Adrenal gland (tissue), 12 donors: ENCODE results near the gene CADM4. TPM values are rescaled to one million over a fixed set of nuclear protein-coding genes. Genes with fewer than 3 reads are reported as not detected.

Source experiments
- DNase-seq, 7 donors: peaks; one replicate each; pipeline ENCODE4 v3.0.0-alpha.2; 2019 to 2020
- H3K27ac ChIP-seq, 5 donors: fragments of 200-600 bp; sonication (generic) in 4 of 5; 1 replicate in 3 of 5; 2 replicates in 2 of 5; pipeline versions ENCODE4 v1.5.1 to v1.8.0; 2016 to 2020; ENCODE audit warnings: mild to moderate bottlenecking in 1 of 5
- H3K27me3 ChIP-seq: fragments of 200-600 bp; 2 replicates; pipeline ENCODE4 v1.8.0; 2021
- H3K36me3 ChIP-seq, 2 donors: fragments of 200-600 bp; replicated peaks in 1 of 2; 1 replicate in 1 of 2; 2 replicates in 1 of 2; pipeline versions ENCODE4 v1.5.1 to v1.8.0; 2018 to 2022
- H3K4me1 ChIP-seq, 2 donors: fragments of 200-600 bp; replicated peaks in 1 of 2; 1 replicate in 1 of 2; 2 replicates in 1 of 2; pipeline versions ENCODE4 v1.5.1 to v1.8.0; 2018 to 2021
- H3K4me3 ChIP-seq, 4 donors: fragments of 200-600 bp; sonication (generic) in 3 of 4; one replicate each; pipeline ENCODE4 v1.5.1; 2016 to 2018
- H3K9me3 ChIP-seq, 3 donors: fragments of 200-600 bp; sonication (generic) in 1 of 3; replicated peaks in 1 of 3; 1 replicate in 2 of 3; 2 replicates in 1 of 3; pipeline versions ENCODE4 v1.5.1 to v1.8.0; 2016 to 2021
- CTCF ChIP-seq, 6 experiments: fragments of 450-650 bp in 4 of 6; fragments of 200-600 bp in 2 of 6; sonication (generic) in 1 of 6; IDR thresholded peaks; 1 replicate in 5 of 6; 2 replicates in 1 of 6; pipeline versions ENCODE4 v1.5.1 to v1.8.0; 2016 to 2021; ENCODE audit warnings: antibody characterized with exemption in 6 of 6, mild to moderate bottlenecking in 2 of 6, moderate library complexity in 1 of 6
- POLR2A ChIP-seq, 2 donors: fragments of 450-650 bp; IDR thresholded peaks; one replicate each; pipeline ENCODE4 v1.6.1; 2017; ENCODE audit warnings: antibody characterized with exemption in 2 of 2, mild to moderate bottlenecking in 2 of 2, moderate library complexity in 1 of 2
- WGBS, 4 donors: extraction: QIAGEN DNeasy Blood & Tissue Kit in 2 of 4; methylation state at CpG; one replicate each; pipeline versions ENCODE4 v1.1.5 to v1.1.7; 2013 to 2017; 5-methylcytosine and 5-hydroxymethylcytosine counted together
- intact Hi-C, 2 donors: fragments of 100-400 bp; cut with DNase I; formaldehyde crosslinking; loops; one replicate each; pipeline versions ENCODE4 v1.14.1 to v1.15.0; 2022 to 2023
- polyA plus RNA-seq, 3 donors: library from polyadenylated mRNA; stranded (reverse); fragments of 200-250 nt in 2 of 3; fragments of 350-450 nt in 1 of 3; fragmentation: Illumina TruSeq in 1 of 3; extraction: RNeasy Lipid Tissue Mini Kit (QIAGEN cat#74804) in 1 of 3; gene quantifications; one replicate each; pipeline ENCODE4 v1.2.3, GENCODE V29; 2013 to 2014
- total RNA-seq, 9 donors: library from RNA; depleted of rRNA in 4 of 9; stranded (reverse); fragments of >200 nt in 4 of 9; fragments of 120-200 nt in 1 of 9; fragmentation: NEBNext Ultra II Directional in 1 of 9; extraction: Animal tissue kit (Norgen Biotek cat#: 25700) in 1 of 9; gene quantifications; one replicate each; pipeline versions ENCODE4 v1.1.0 to v1.2.4, GENCODE V29; 2013 to 2023
- donor health status: healthy with polysubstance abuse.
- donor health status: Bipolar disorder and iron deficiency.
- donor health status: DM: yes; HTN: yes; CAD: no.
- donor health status: DM: no; HTN: no; CAD: no.
- donor health status: DM: no; HTN: no; CAD: no.
- donor health status: DM: yes; HTN: yes; CAD: no.

CADM4 gene
- total and polyA plus RNA-seq, 12 donors: 16.6 to 92.7 (median 40.0) TPM

DNA sequence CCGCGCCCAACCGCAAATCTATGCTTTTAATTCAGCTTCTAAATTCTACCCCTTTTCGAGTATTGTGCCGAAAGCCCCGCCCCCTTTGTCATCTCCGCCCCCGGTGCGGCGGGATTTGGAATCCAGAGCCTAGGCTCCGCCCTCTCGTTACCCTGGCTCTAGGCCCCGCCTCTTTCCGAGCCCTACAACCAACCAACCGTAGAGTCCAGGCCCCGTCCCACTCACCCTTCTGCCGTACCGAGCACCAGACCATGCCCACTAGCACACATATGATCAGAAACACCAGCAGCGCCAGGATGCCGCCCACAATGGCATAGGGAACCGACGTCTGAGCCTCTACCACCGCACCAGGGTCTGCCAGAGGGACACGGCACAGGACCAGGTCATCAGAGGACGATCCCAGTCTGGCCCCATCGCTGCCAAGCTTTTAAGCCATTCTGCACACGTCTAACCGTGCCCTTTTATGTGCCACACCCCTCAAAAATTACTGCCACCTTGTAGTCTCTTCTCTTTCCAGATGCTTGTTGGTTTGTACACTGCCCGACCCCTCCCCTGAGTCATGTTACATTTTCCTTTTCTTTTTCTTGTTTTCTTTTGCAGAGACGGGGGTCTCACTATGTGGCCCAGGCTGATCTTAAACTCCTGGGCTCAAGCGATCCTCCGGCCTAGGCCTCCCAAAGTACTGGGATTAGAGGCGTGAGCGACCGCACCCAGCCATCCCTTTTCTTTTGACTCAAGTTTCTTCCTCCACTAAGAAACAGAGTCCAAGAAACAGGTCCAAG, 15.6 kb downstream of the CADM4 start:
- Histone ChIP-seq H3K4me1 (peaks cover 0 to 9% of the 10 kb centered on the region in 2 donors), H3K9me3 (no peaks in the 10 kb centered on the region), H3K27me3 (no peaks in the 10 kb centered on the region), H3K4me3 (no peak overlapping the region), H3K36me3 (no peaks in the 10 kb centered on the region), H3K27ac (no peak overlapping the region)
- 87 to 93% (median 89%) methylated on average over 35 of the region's 35 CpGs for WGBS, 4 donors
- no peak for TF ChIP-seq CTCF (IDR thresholded peaks at IDR 0.05)
- TF ChIP-seq POLR2A (IDR thresholded peaks at IDR 0.05): no peak
- DNase-seq: no peak
- intact Hi-C loops: no loop called here

- H3K4me3 ChIP-seq: no peak overlapping the region
- no peaks in the 10 kb centered on the region for H3K36me3 ChIP-seq
- no peaks in the 10 kb centered on the region for H3K27me3 ChIP-seq
- WGBS, 4 donors: 72 to 100% (median 97%) methylated on average over 1 of the region's 1 CpG; no CpG with 5 or more reads in 1 of the 4 donors
- TF ChIP-seq CTCF (IDR thresholded peaks at IDR 0.05): no peak
- no peak for TF ChIP-seq POLR2A (IDR thresholded peaks at IDR 0.05)
- peaks cover 4 to 17% of the 10 kb centered on the region in 2 donors for H3K4me1 ChIP-seq
- H3K9me3 ChIP-seq: no peaks in the 10 kb centered on the region
- H3K27ac ChIP-seq: no peak overlapping the region
- no peak for DNase-seq
- intact Hi-C loops: no loop called here
These were observed 16.7 kb downstream of the CADM4 start for GRCh38 chr19:43622956-43623355.

DNA sequence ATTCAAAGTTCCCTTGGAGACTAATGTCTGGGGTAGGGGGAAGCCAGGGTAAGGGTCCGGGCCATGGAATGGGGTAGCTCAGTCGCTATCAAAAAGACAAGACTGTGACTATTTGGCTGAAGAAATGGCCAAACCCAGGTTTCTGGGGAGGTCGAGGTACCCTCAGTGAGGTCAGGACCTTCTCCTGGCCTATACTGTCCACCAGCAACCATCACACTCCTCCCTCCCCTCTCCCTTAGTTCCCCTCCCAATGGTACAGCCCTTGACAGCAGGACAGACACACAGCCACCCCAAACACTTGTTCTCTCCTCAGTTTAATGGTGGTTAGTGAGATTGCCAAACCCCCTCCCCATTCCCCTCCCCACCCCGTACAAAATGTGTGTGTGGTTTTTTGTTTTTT, 17.6 kb downstream of the CADM4 start:
- Histone ChIP-seq H3K4me1 (peaks cover 4 to 17% of the 10 kb centered on the region in 2 donors), H3K27me3 (no peaks in the 10 kb centered on the region), H3K36me3 (no peaks in the 10 kb centered on the region), H3K4me3 (no peak overlapping the region), H3K9me3 (no peaks in the 10 kb centered on the region), H3K27ac (no peak overlapping the region)
- WGBS, 4 donors: 56 to 70% (median 64%) methylated on average over 4 of the region's 4 CpGs
- intact Hi-C loops: no loop called here
- DNase-seq: no peak
- TF ChIP-seq CTCF (IDR thresholded peaks at IDR 0.05) (no peak), POLR2A (IDR thresholded peaks at IDR 0.05) (no peak)

DNA sequence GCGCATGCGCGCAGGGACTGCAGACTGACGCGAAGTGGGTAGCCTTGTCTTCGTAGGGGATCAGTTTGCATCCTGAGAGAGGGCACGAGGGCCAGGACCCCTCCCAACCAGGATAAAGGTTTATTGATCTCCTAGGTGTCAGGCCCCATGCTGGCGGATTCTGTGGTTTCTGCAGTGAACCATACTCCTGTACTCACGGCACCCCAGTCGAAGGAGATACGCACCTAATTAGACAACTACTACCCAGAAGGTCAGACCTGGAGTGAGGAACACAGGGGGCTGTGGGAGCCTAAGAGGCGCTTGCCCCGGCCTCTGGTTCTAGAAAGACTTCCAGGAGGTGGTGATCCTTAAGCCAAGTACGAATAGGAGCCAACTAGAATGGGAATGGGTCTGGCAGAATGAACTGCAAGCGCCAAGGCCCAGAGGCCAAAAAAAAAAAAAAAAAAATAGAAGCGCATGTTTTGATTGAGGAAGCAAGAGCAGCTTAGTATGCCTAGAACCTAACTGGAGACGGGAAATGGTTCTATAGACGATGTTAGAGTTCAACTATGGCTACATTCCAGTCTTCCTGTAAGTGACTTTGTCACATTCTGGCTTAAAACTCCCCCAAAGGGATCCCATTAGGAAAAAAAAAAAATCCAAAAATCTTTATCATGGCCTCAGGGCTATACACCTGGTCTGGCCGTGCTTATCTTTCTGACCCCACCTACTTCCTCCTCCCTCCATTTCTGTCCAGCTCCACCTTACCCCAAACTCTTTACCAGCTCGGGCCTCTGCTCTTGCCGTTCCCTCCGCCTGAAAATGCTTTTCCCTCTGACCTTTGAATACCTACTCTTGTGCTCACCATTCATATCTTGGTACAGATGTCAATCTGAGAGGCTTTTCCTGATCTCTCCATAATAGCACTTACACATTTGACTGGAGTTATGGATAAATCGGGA, 19.3 kb downstream of the CADM4 start:
- peaks cover 9 to 32% of the 10 kb centered on the region in 2 donors for H3K4me1 ChIP-seq
- H3K4me3 ChIP-seq: peak overlapping the region; percentile 37 to 91 (median 80)
- TF ChIP-seq POLR2A (IDR thresholded peaks at IDR 0.05): no peak
- no peak for TF ChIP-seq CTCF (IDR thresholded peaks at IDR 0.05)
- peak overlapping the region; percentile 73 to 96 (median 94) for H3K27ac ChIP-seq
- H3K27me3 ChIP-seq: no peaks in the 10 kb centered on the region
- no peaks in the 10 kb centered on the region for H3K36me3 ChIP-seq
- WGBS, 4 donors: 41 to 65% (median 44%) methylated on average over 16 to 23 of the region's 23 CpGs
- no peak for DNase-seq
- intact Hi-C loops: no loop called here
- no peaks in the 10 kb centered on the region for H3K9me3 ChIP-seq
